Progenitor cell of endocrine pancreas (in vitro differentiated cells): ENCODE results near the gene NT5DC3. TPM values are rescaled to one million over a fixed set of nuclear protein-coding genes. Genes with fewer than 3 reads are reported as not detected.

Source experiments
- DNase-seq: peaks from one replicate; pipeline ENCODE4 v3.0.0; 2021; ENCODE audit warnings: low spot score; ENCODE audit not compliant: unreplicated experiment
- H3K27ac Mint-ChIP-seq: 2 replicates; pipeline ENCODE4 v1.8.0; 2021; ENCODE audit warnings: mild to moderate bottlenecking, moderate library complexity, mixed read lengths
- H3K27me3 Mint-ChIP-seq: 2 replicates; pipeline ENCODE4 v1.8.0; 2021; ENCODE audit warnings: mixed read lengths
- H3K36me3 Mint-ChIP-seq: 2 replicates; pipeline ENCODE4 v1.8.0; 2022; ENCODE audit warnings: mixed read lengths; ENCODE audit not compliant: insufficient read depth
- H3K4me1 Mint-ChIP-seq: 2 replicates; pipeline ENCODE4 v1.8.0; 2021; ENCODE audit warnings: low read depth, mixed read lengths
- H3K4me3 Mint-ChIP-seq: 2 replicates; pipeline ENCODE4 v1.8.0; 2021; ENCODE audit warnings: low read depth, mild to moderate bottlenecking, moderate library complexity, mixed read lengths
- H3K9me3 Mint-ChIP-seq: 2 replicates; pipeline ENCODE4 v1.8.0; 2021; ENCODE audit warnings: low read depth, mixed read lengths
- CTCF ChIP-seq: fragments of 200-600 bp; sonication (generic); IDR thresholded peaks from one replicate; pipeline ENCODE4 v1.5.0; 2021; ENCODE audit warnings: antibody characterized with exemption, mild to moderate bottlenecking; ENCODE audit not compliant: unreplicated experiment
- total RNA-seq: library from RNA; stranded (reverse); gene quantifications from 2 replicates; pipeline ENCODE4 v1.2.1, GENCODE V29; 2021

The NT5DC3 gene
- total RNA-seq, 1 donor from 2014 or later, result 13.9 TPM

DNA sequence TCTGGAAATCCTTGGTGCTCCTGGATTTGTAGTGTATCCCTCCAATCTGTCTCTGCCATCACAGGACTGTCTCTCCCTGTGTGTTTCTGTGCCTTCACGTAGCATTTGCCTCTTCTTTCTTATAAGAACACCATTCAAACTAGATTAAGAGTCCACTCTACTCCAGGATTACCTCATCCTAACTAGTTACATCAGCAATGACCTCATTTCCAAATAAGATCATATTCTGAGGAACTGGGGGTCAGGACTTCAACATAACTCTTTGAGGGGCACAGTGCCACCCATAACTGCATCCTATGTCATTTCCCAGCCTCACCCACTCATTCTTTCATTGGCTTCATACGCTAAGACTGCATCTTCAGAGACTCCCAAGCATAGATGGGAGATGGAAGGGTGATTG lies 106.2 kb downstream of the NT5DC3 start:
- no peak for DNase-seq
- Mint-ChIP-seq H3K36me3 (peaks cover 1% of the 10 kb centered on the region), H3K27ac (no peak overlapping the region), H3K9me3 (peaks cover 5% of the 10 kb centered on the region), H3K27me3 (peaks cover 22% of the 10 kb centered on the region), H3K4me3 (no peak overlapping the region), H3K4me1 (peaks cover 2% of the 10 kb centered on the region)
- no peak for TF ChIP-seq CTCF

- Mint-ChIP-seq H3K27ac (no peak overlapping the region), H3K4me1 (no peaks in the 10 kb centered on the region), H3K36me3 (peaks cover 1% of the 10 kb centered on the region), H3K4me3 (no peak overlapping the region), H3K27me3 (peaks cover 21% of the 10 kb centered on the region), H3K9me3 (peaks cover 5% of the 10 kb centered on the region)
- DNase-seq, result no peak
- no peak for TF ChIP-seq CTCF
Observed at GRCh38 chr12:103731539-103731938, 109.5 kb downstream of the NT5DC3 start.

DNA sequence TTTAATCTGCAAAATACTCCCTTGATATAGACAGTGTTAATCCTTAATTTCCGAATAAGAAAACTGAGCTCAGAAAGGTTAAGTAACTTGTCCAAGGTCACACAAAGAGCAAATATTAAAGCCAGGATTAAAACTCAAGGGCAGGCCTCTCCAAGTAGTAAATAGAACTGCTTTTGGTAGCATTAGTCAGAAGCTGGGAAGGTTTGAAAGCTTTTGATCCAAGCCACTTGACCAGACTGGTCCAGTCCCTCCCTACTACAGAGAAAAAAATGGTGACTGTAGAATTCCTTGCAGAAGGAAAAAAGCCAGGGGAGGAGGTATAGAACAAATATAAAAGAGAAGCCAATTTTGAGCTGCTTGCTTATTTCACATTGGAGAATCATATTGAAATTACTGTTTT lies 111.5 kb downstream of the NT5DC3 start:
- no peaks in the 10 kb centered on the region for H3K4me1 Mint-ChIP-seq
- no peak for DNase-seq
- H3K9me3 Mint-ChIP-seq, result peaks cover 5% of the 10 kb centered on the region
- H3K27ac Mint-ChIP-seq, result no peak overlapping the region
- H3K27me3 Mint-ChIP-seq, result peaks cover 6% of the 10 kb centered on the region
- TF ChIP-seq CTCF, result no peak
- no peak overlapping the region for H3K4me3 Mint-ChIP-seq
- H3K36me3 Mint-ChIP-seq, result peaks cover 1% of the 10 kb centered on the region

DNA sequence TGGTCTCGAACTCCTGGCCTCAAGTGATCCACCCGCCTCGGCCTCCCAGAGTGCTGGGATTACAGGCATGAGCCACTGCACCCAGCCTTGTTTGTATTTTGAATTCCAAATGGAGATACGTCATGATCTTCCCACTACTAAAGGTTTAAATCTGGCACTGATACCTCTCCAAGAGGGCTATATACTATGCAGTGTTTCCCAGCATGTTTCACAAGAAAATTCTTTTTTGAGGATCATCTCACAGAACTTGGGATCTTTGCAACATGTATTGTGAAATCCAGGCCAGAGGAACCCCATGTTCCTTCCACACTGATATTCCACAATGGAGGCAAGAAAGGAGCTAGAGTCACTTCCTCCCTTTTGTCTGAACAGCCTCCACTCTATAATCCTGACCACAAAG lies 112.7 kb downstream of the NT5DC3 start:
- no peaks in the 10 kb centered on the region for H3K27me3 Mint-ChIP-seq
- no peak for TF ChIP-seq CTCF

GRCh38 chr12:103727638-103728037 lies 113.4 kb downstream of the NT5DC3 start:
- no peak overlapping the region for H3K27ac Mint-ChIP-seq
- TF ChIP-seq CTCF, result no peak
- DNase-seq, result no peak
- H3K9me3 Mint-ChIP-seq, result peaks cover 5% of the 10 kb centered on the region
- H3K4me1 Mint-ChIP-seq, result no peaks in the 10 kb centered on the region
- H3K27me3 Mint-ChIP-seq, result no peaks in the 10 kb centered on the region
- H3K36me3 Mint-ChIP-seq, result peaks cover 1% of the 10 kb centered on the region
- H3K4me3 Mint-ChIP-seq, result no peak overlapping the region

More for the DNA sequence above, 112.7 kb downstream of the NT5DC3 start:
- Mint-ChIP-seq H3K4me3 (no peak overlapping the region), H3K27ac (no peak overlapping the region), H3K36me3 (peaks cover 1% of the 10 kb centered on the region), H3K9me3 (peaks cover 5% of the 10 kb centered on the region), H3K4me1 (no peaks in the 10 kb centered on the region)
- no peak for DNase-seq
